22Rv1 (cell line): Measurements from ENCODE around the gene FAM72B.
"Not testable (repeated sequence)": the region's sequence is repeated elsewhere in the genome, so short reads cannot be mapped to it uniquely, and the experiment has no call there.

ENCODE experiments used
- H3K27ac ChIP-seq: fragments of 450-650 bp; 2 replicates; pipeline ENCODE4 v1.5.1; 2017

Gene FAM72B

DNA sequence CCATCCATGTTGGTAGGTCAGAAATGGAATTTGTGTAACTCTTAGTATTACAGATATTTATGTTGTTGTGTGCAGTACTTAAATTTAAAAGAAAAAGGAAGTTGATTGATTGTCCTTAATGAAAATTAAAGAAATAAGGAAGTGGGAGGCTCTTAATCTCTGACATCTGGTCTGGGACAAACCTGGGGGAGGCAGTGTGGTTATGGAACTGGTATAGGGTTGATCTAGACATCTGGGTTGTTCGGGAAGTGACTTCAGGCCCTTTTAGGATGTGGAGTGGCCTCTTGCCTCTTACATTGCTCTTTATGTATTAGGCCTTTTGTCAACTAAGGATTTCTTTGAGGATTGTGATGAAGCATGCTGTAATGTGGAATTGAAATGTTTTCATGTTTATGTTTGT, 16.1 kb upstream of the FAM72B start:
- not testable (repeated sequence) for H3K27ac ChIP-seq

DNA sequence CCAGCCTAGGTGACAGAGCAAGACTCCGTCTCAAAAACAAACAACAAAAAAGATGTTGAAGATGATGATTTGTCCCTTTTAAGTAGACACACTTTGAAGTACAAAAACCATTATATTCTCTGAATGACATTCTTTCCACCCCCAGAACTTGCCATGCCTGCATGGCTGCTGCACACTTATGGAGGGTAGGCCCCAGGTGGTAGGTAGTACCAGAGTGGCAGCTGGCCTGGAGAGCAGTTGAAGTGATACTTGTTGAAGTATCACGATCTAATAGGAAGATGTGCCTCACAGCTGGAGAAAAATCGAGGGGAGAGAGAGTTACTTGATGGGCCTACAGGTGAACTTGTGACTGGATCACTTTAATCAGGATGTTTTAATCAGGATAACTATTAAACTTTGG, 15.6 kb upstream of the FAM72B start:
- not testable (repeated sequence) for H3K27ac ChIP-seq

DNA sequence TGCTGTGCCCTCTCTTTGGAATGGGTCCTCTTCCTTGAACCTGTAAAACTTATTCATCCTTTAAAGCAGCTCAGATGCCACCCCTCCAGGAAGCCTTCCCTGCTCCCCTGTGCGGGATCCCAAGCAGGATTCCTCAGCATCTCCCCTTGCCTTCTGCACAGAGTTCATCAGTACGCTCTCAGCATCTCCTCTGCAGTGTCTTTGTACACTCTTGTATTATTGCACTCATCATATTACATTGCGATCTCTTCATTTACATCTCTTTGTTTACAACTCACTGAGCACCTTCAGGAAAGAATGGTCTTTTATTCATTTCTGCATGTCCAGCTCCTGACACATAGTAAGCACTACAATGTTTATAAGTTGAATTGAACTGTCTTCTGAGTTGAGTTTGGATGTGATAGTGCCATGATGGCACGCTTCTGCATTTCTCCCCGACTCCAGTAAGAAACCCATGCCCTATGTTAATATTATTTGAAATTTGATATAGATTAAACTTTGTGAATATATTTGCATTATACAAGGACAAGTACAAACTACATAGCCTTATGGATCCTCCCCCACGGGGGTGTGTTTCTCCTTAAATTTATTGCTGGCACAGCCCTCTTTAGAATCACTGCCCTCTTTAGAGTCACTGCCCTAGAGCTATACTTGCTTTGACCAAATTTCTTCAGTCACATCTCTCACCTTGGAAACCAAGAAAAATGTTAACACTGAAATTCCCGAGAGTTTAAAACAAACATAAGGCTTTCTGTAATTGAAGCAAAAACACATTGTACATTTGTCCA, 13.1 kb upstream of the FAM72B start:
- not testable (repeated sequence) for H3K27ac ChIP-seq

DNA sequence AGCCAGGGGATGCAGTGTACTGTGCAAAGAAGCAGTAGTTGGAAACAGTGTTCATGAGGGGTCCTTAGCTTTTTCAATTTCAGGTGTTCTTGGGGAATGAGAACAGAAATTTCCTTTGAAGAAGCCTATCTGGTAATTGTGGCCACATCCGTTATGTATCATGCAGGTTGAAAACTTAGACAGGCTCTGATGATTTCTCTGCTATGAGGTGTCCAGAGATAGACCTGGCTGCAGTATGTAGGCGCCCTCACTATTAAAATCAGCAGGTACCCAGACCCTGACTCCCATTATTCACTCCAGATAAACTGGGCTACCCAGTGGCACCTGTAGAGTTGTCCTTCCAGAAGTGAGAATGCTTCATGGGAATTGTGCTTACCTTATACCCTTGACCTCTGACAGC, 8.4 kb upstream of the FAM72B start:
- H3K27ac ChIP-seq: not testable (repeated sequence)

GRCh38 chr1:121187914-121188313, 3.8 kb upstream of the FAM72B start:
- not testable (repeated sequence) for H3K27ac ChIP-seq

- not testable (repeated sequence) for H3K27ac ChIP-seq
Measured at GRCh38 chr1:121186191-121186590, 2.1 kb upstream of the FAM72B start.

DNA sequence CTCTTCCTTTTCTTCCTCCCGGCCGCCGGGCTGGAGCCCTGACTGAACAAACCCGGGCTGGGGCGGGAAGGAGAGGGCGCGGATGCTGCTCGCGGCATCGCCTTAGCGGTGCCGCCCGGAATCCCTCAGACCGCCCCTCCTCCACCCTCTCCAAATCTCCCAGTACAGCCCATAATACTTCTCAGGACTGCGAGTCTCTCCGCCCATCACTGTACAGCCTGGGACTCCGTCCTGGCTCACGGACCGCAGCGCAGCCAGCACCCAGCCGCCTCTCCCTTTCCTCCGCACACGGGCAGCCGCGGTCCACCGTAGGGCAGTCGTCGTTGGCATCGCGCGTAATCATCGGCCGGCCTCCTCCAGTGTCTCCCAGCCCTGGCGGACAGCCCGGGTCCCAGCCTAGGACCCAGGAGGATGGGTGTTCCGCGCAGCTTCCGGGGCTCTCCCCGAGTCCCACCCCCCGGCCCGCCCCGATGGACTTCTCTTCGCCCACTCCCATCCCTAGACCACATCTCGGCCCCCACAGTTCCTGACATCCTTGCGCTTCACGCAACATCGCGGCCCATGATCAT, 1.1 kb upstream of the FAM72B start:
- peak overlapping the region; percentile 66 for H3K27ac ChIP-seq

DNA sequence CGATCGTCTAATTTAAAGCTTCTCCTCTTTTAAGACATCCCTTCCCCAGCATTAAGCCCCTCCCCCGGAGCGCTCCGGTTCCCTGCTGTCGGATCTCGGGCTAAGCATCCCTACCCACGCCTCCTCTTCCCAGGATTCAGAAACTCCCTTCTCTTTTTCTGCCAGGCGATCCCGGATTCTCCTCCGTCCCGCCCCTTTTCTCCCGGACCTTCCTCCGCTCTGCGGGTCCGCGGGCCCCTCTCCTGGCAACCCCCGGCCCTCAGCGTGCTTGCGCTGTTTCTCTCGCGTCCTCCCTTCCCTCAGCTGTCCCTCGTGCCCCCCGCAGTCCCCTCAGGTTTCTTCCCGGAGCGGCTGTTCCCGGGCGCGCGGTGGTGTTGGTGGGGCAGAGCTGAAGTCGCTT, 273 bp downstream of the FAM72B start:
- H3K27ac ChIP-seq: not testable (repeated sequence)

DNA sequence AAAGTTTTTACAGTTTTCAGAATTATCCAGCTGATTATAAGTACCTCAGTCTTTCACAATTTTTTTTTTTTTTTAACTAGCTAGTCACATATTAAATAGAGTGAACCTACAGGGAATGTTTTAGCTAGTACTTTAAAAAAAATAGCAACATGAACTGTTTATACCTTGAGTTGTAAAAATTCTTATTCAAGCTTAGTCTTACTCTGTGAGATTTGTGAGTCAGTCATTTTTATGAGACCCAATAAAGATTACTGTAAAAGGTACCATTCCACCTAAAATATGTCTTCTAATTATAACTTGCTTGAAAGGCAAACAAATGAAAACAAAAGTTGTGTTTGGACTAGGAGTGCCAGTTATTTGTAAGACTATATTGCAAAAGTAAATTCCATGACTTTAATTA, 5.9 kb downstream of the FAM72B start:
- not testable (repeated sequence) for H3K27ac ChIP-seq

GRCh38 chr1:121176649-121177048, 7.5 kb downstream of the FAM72B start:
- not testable (repeated sequence) for H3K27ac ChIP-seq

DNA sequence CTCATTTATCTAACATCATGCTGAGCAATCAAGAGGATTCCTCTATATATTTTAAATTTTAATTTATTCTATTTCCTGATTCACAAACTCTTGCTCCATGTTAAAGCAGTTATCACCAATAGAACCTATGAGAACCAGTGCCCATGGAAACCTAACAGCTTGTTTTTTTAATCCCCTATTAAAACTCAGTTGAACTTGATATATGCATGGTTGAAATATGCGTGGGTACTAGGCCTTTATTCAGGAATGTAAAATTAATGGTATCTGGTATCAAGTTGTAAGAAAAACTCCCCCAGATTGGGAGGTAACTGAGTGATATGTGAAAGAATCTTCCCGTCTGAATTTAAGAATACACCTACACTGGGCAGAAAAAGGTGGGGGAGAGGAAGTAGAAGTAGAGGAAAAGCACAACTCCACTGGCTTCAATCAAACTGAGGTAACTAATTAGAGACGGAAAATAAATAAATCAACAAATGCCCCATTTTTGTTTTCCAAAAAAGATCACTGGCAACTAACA, 15.9 kb downstream of the FAM72B start:
- H3K27ac ChIP-seq: not testable (repeated sequence)

DNA sequence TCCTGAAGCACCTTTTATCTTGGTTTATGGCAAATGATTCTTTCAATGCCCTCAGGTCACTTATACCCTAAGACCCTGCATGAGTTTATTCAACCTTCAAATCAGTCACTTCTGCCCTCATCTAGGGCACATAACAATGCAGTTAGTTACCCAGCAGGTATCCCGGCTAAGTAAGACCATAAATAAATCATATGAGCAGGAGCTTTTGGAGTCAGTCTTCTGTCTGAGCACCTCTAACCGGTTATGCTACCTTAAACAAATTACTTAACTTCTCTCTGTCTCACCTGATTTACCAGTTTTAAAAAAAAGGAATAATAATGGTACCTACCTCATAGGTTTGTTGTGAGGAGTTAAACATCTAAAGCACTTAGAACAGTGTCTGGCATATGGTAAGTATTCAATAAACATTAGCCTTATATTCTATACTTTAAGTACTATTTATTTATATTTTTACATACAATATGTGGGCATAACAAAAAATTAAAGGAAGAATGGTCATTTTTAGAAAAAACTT, 16.9 kb downstream of the FAM72B start:
- H3K27ac ChIP-seq: not testable (repeated sequence)

GRCh38 chr1:121165296-121165695, 18.8 kb downstream of the FAM72B start:
- not testable (repeated sequence) for H3K27ac ChIP-seq

DNA sequence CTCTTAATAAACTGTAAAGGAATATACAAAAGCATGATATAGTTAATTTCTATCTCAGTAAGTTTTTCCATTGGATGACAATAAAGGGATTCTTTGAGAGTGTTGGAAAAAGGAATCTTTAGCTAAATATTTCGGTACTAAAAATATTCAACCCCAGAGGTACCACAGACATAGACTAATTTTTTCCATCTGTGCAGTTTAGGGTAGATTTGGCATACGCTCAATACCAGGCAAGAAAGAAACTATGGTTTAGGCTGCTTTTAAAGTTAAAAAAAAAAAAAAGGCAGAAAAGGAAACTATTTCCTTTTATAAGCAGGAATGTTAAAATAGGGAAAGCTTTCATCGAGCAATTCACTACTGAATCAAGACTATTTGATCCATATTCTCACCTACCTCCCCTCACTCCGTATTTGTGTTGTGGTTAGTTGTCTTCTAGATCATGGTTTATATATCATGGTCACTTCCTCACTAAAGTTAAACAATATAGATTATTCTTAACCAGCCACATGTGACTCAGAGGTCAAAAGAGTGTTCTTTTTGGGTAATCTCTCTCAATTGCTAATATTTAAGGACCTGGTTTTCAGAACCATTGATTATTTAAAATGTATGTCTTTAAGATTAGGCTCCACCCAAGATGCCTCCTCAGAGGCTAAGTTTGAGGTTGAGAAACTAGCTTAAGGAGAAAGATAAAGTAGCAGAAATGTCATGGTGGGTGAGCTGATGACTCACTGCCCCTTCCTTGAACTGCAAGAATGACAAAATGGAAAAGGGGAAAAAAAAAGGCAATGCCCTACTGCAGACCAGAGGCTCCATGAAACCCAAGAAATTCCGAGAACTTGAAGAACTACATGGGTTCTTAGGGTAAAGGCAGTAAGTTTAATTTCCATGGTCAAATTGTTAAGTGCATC, 20.0 kb downstream of the FAM72B start:
- H3K27ac ChIP-seq: not testable (repeated sequence)

DNA sequence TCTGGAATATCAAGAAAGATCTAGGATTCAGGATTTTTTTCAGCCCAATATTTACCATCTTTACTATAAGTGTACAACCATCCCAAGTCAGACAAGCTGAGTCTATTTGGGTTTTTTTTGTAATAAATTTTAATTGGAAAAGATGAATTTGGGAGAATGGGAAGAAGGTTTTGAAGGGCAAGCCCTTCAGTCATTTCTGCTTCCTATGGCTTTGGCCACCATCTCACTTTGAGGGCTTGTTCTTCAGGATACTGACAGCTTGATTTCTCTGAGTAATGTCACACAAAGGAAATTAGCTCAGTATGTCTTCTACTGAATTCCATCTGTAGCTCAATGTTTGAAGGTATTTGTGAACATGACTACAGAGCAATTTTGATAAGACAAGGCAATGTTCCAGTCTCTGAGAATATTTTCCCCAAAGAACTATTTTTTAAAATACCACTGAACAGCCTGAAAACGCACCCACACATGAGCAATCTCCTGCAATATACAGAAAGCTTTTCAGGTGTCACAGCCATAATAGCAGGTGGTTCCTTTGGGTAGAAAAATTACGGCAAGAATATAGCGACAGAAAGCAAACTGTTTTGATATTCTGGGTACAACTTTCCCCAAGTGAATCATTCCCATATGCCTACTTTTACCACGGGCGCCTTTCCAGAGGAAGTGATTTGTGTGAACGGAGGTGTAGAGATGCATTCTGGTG, 22.8 kb downstream of the FAM72B start:
- H3K27ac ChIP-seq: not testable (repeated sequence)

DNA sequence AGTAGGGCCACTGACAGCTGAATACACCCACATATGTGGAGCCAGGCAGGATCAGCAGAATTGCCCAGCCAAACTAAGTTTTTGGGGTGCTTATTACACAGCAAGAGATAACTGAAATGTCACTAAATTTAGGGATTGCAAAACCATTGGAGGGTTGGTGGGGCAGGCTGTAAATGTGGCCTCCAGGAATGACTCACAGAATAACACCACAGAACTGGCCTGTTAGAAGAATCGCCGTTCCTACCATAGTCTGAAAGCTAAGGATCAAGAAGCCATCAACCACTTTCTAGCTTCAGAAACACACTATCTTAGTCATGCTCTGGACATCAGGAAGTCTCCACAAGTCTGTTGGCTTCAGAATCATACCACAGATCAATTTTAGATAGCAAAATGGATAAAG, 24.0 kb downstream of the FAM72B start:
- not testable (repeated sequence) for H3K27ac ChIP-seq

- H3K27ac ChIP-seq: not testable (repeated sequence)
Measured at GRCh38 chr1:121157609-121158008, 26.5 kb downstream of the FAM72B start.

GRCh38 chr1:121156958-121157603, 27.1 kb downstream of the FAM72B start:
- not testable (repeated sequence) for H3K27ac ChIP-seq

GRCh38 chr1:121155671-121156358, 28.3 kb downstream of the FAM72B start:
- H3K27ac ChIP-seq: not testable (repeated sequence)

DNA sequence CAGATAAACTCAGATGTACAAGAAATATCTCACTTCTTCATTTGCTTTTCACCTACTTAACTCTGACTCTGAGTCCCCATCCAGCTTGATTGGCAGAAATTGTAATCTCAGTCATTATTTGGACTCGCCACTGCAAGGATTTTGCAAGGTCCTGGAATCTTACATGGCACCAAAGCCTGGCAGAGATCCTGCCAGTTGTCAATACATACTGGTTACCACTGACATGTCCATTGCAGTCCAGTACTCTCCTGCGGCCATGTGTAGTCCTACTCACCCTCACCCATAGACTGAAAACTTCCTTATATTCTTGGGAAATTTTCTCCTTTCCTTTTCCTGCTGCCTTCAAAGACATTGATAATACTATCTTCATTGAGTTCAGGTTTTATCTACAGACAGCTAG, 29.3 kb downstream of the FAM72B start:
- H3K27ac ChIP-seq: not testable (repeated sequence)

GRCh38 chr1:121152788-121153187, 31.4 kb downstream of the FAM72B start:
- H3K27ac ChIP-seq: not testable (repeated sequence)
